Right atrium auricular region (tissue), 2 donors: ENCODE data around the gene FAM241B. TPM values are rescaled to one million over a fixed set of nuclear protein-coding genes. Genes with fewer than 3 reads are reported as not detected.

Experiments
- DNase-seq: peaks from one replicate; pipeline ENCODE4 v3.0.0-alpha.2; 2019; ENCODE audit warnings: low spot score
- H3K27ac ChIP-seq, 2 donors: fragments of 200-600 bp; sonication (generic); 1 replicate in 1 of 2; 2 replicates in 1 of 2; pipeline ENCODE4 v1.5.1; 2016 to 2019
- H3K27me3 ChIP-seq, 2 donors: fragments of 200-600 bp; sonication (generic); one replicate each; pipeline versions ENCODE4 v1.5.1 to v1.6.0; 2017 to 2019
- H3K36me3 ChIP-seq: fragments of 200-600 bp; sonication (generic); one replicate; pipeline ENCODE4 v1.5.1; 2016
- H3K4me1 ChIP-seq, 2 donors: fragments of 200-600 bp; sonication (generic); one replicate each; pipeline versions ENCODE4 v1.5.1 to v1.6.0; 2017 to 2019
- H3K4me3 ChIP-seq, 2 donors: fragments of 200-600 bp; sonication (generic); 1 replicate in 1 of 2; 2 replicates in 1 of 2; pipeline ENCODE4 v1.5.1; 2017 to 2019; ENCODE audit warnings: mild to moderate bottlenecking in 1 of 2, moderate library complexity in 1 of 2
- H3K9me3 ChIP-seq, 2 donors: fragments of 200-600 bp; sonication (generic); one replicate each; pipeline ENCODE4 v1.5.1; 2019
- CTCF ChIP-seq, 2 donors: fragments of 200-600 bp; sonication (generic); IDR thresholded peaks; one replicate each; pipeline ENCODE4 v1.5.1; 2019; ENCODE audit warnings: antibody characterized with exemption in 2 of 2
- total RNA-seq, 2 donors: library from RNA; depleted of rRNA; stranded (reverse); fragments of >200 nt; gene quantifications; one replicate each; pipeline ENCODE4 v1.1.0, GENCODE V29; 2016

FAM241B gene
- total RNA-seq, 2 donors from 2014 or later = 2.1 to 3.5 TPM

- no peak for DNase-seq
- no peak overlapping the region for H3K27ac ChIP-seq
- no peak for TF ChIP-seq CTCF (IDR thresholded peaks at IDR 0.05)
Observed at GRCh38 chr10:69679736-69680135, 49.7 kb downstream of the FAM241B start.

GRCh38 chr10:69680610-69681009, 50.6 kb downstream of the FAM241B start:
- DNase-seq = no peak
- no peak for TF ChIP-seq CTCF (IDR thresholded peaks at IDR 0.05)
- no peaks in the 10 kb centered on the region for H3K36me3 ChIP-seq
- no peak overlapping the region for H3K27ac ChIP-seq
- no peaks in the 10 kb centered on the region for H3K9me3 ChIP-seq
- H3K4me3 ChIP-seq = no peak overlapping the region
- peaks cover 0 to 6% of the 10 kb centered on the region in 2 donors for H3K4me1 ChIP-seq
- H3K27me3 ChIP-seq = no peaks in the 10 kb centered on the region

More at GRCh38 chr10:69679736-69680135, 49.7 kb downstream of the FAM241B start:
- H3K36me3 ChIP-seq = no peaks in the 10 kb centered on the region
- H3K27me3 ChIP-seq = no peaks in the 10 kb centered on the region
- H3K9me3 ChIP-seq = no peaks in the 10 kb centered on the region
- no peak overlapping the region for H3K4me3 ChIP-seq
- H3K4me1 ChIP-seq = peaks cover 0 to 6% of the 10 kb centered on the region in 2 donors

- no peak overlapping the region for H3K27ac ChIP-seq
- no peak for DNase-seq
- TF ChIP-seq CTCF (IDR thresholded peaks at IDR 0.05) = no peak
Observed at GRCh38 chr10:69681436-69681835, 51.4 kb downstream of the FAM241B start.

GRCh38 chr10:69682955-69683474, 53.0 kb downstream of the FAM241B start:
- Histone ChIP-seq H3K4me1 (peaks cover 0 to 16% of the 10 kb centered on the region in 2 donors), H3K9me3 (no peaks in the 10 kb centered on the region), H3K27me3 (no peaks in the 10 kb centered on the region), H3K36me3 (no peaks in the 10 kb centered on the region), H3K4me3 (no peak overlapping the region), H3K27ac (no peak overlapping the region)
- TF ChIP-seq CTCF (IDR thresholded peaks at IDR 0.05) = no peak
- no peak for DNase-seq

More at GRCh38 chr10:69681436-69681835, 51.4 kb downstream of the FAM241B start:
- H3K4me3 ChIP-seq = no peak overlapping the region
- H3K9me3 ChIP-seq = no peaks in the 10 kb centered on the region
- H3K27me3 ChIP-seq = no peaks in the 10 kb centered on the region
- no peaks in the 10 kb centered on the region for H3K36me3 ChIP-seq
- peaks cover 0 to 13% of the 10 kb centered on the region in 2 donors for H3K4me1 ChIP-seq

Other genes with a start within 250 kb of the FAM241B start
- under 1 TPM; 0.24 to 0.41 TPM for gene TACR2, start 213.3 kb upstream of the FAM241B start, total RNA-seq
- 1 to 10 TPM; 6.6 to 7.7 TPM for gene TSPAN15, start 178.8 kb upstream of the FAM241B start, total RNA-seq
- gene NEUROG3, start 56.8 kb upstream of the FAM241B start, total RNA-seq = not detected
- 10 to 100 TPM in 1 of 2 donors, 1 to 10 TPM in 1; 5.7 to 11.8 TPM for gene COL13A1, start 171.7 kb downstream of the FAM241B start, total RNA-seq